ENCODE measurements around the gene DENND1A. TPM values are rescaled to one million over a fixed set of nuclear protein-coding genes. Genes with fewer than 3 reads are reported as not detected.

DENND1A gene
- total RNA-seq, 2 experiments from 2014 or later = 21.9 to 23.3 TPM

GRCh38 chr9:123629531-123629930, 300.4 kb downstream of the DENND1A start:
- ATAC-seq (no peak), DNase-seq (no peak)
- intact Hi-C loops (cut with micrococcal nuclease) = no loop called here
- Mint-ChIP-seq H3K4me3 (no peak overlapping the region), H3K27me3 (no peaks in the 10 kb centered on the region), H3K9me3 (no peaks in the 10 kb centered on the region), H3K4me1 (ENCODE audit: low read depth) (peaks cover 4% of the 10 kb centered on the region), H3K27ac (no peak overlapping the region), H3K36me3 (ENCODE audit: low read depth) (peaks cover 20% of the 10 kb centered on the region)
- no peak for TF ChIP-seq CTCF (IDR thresholded peaks at IDR 0.05)
- ChIA-PET CTCF (no interaction called here), POLR2A (interaction anchor here (0.6 kb wide), 1 partner anchor 306 kb away, joined by 3 read pairs; no protein-coding TSS in a partner anchor)

- ChIA-PET POLR2A (no interaction called here), CTCF (interaction anchor here (0.6 to 0.7 kb wide), 2 partner anchors 32 to 212 kb away, joined by 3 read pairs; no protein-coding TSS in a partner anchor)
- Mint-ChIP-seq H3K27me3 (no peaks in the 10 kb centered on the region), H3K4me3 (no peak overlapping the region), H3K36me3 (ENCODE audit: low read depth) (peaks cover 1% of the 10 kb centered on the region), H3K27ac (no peak overlapping the region), H3K9me3 (no peaks in the 10 kb centered on the region), H3K4me1 (ENCODE audit: low read depth) (no peaks in the 10 kb centered on the region)
- DNase-seq = no peak
- intact Hi-C loops (cut with micrococcal nuclease) = no loop called here
- TF ChIP-seq CTCF (IDR thresholded peaks at IDR 0.05) = no peak
- no peak for ATAC-seq
Measured at GRCh38 chr9:123622711-123623241, 307.1 kb downstream of the DENND1A start.

GRCh38 chr9:123620239-123620638, 309.7 kb downstream of the DENND1A start:
- DNase-seq (no peak), ATAC-seq (no peak)
- no peaks in the 10 kb centered on the region for H3K4me1 Mint-ChIP-seq (ENCODE audit: low read depth)
- no peak overlapping the region for H3K4me3 Mint-ChIP-seq
- H3K9me3 Mint-ChIP-seq = no peaks in the 10 kb centered on the region
- CTCF ChIA-PET = no interaction called here
- no peak for TF ChIP-seq CTCF (IDR thresholded peaks at IDR 0.05)
- peaks cover 1% of the 10 kb centered on the region for H3K36me3 Mint-ChIP-seq (ENCODE audit: low read depth)
- no peaks in the 10 kb centered on the region for H3K27me3 Mint-ChIP-seq
- H3K27ac Mint-ChIP-seq = no peak overlapping the region
- POLR2A ChIA-PET = no interaction called here
- intact Hi-C loops (cut with micrococcal nuclease) = no loop called here

- H3K9me3 Mint-ChIP-seq = no peaks in the 10 kb centered on the region
- no peak overlapping the region for H3K4me3 Mint-ChIP-seq
- ATAC-seq (no peak), DNase-seq (no peak)
- TF ChIP-seq CTCF (IDR thresholded peaks at IDR 0.05) = no peak
- intact Hi-C loops (cut with micrococcal nuclease) = no loop called here
- POLR2A ChIA-PET = interaction anchor here (0.8 kb wide), 1 partner anchor 102 kb away, joined by 3 read pairs; no protein-coding TSS in a partner anchor
- H3K36me3 Mint-ChIP-seq (ENCODE audit: low read depth) = no peaks in the 10 kb centered on the region
- CTCF ChIA-PET = no interaction called here
- no peak overlapping the region for H3K27ac Mint-ChIP-seq
- H3K4me1 Mint-ChIP-seq (ENCODE audit: low read depth) = no peaks in the 10 kb centered on the region
- no peaks in the 10 kb centered on the region for H3K27me3 Mint-ChIP-seq
Measured at GRCh38 chr9:123617952-123618678, 311.8 kb downstream of the DENND1A start.

GRCh38 chr9:123617286-123617685, 312.6 kb downstream of the DENND1A start:
- Mint-ChIP-seq H3K27me3 (no peaks in the 10 kb centered on the region), H3K36me3 (ENCODE audit: low read depth) (no peaks in the 10 kb centered on the region), H3K9me3 (no peaks in the 10 kb centered on the region), H3K4me3 (no peak overlapping the region), H3K4me1 (ENCODE audit: low read depth) (no peaks in the 10 kb centered on the region), H3K27ac (no peak overlapping the region)
- ChIA-PET POLR2A (interaction anchor here (0.8 kb wide), 1 partner anchor 101 kb away, joined by 3 read pairs; no protein-coding TSS in a partner anchor), CTCF (no interaction called here)
- DNase-seq (no peak), ATAC-seq (no peak)
- intact Hi-C loops (cut with micrococcal nuclease) = no loop called here
- no peak for TF ChIP-seq CTCF (IDR thresholded peaks at IDR 0.05)

Data from activated CD8-positive, alpha-beta T cell treated with anti-CD3 and anti-CD28 coated beads for 36 hours (primary cell).